SK-N-SH (cell line): ENCODE measurements around the gene IGF1R. TPM values are rescaled to one million over a fixed set of nuclear protein-coding genes. Genes with fewer than 3 reads are reported as not detected.

Experiments used
- CTCF ChIA-PET: fragments of 300-600, 350-600 bp; formaldehyde crosslinking; extraction: SDS; loops from one replicate; lab custom pipeline; 2021; lab: Yijun Ruan, JAX
- POLR2A ChIA-PET: fragments of 350-600 bp; sonication (Branson Sonifier 250); formaldehyde crosslinking; extraction: SDS; loops from one replicate; lab custom pipeline; 2020; ENCODE audit warnings: antibody characterized with exemption, inconsistent platforms; lab: Yijun Ruan, JAX
- DNase-seq: peaks from one replicate; pipeline ENCODE4 v3.0.0; 2012
- H2AFZ ChIP-seq: fragments of 200-600 bp; sonication (generic); 2 replicates; pipeline ENCODE4 v1.8.1; 2016; ENCODE audit warnings: antibody characterized with exemption, mild to moderate bottlenecking, low read depth
- H3F3A ChIP-seq: fragments of 200-600 bp; sonication (generic); replicated peaks from 2 replicates; pipeline ENCODE3; 2016; ENCODE audit warnings: antibody characterized with exemption, mild to moderate bottlenecking; ENCODE audit not compliant: insufficient read depth
- H3K27ac ChIP-seq, 2 experiments: fragments of 200-500 bp in 1 of 2; fragments of 200-600 bp in 1 of 2; sonication (Bioruptor generic) in 1 of 2; sonication (generic), shearing (Covaris generic) in 1 of 2; 2 replicates each; pipeline versions ENCODE4 v1.5.1 to v1.6.1; 2014 to 2016; ENCODE audit warnings: low read depth in 2 of 2, inconsistent platforms in 1 of 2, low read length in 1 of 2, mild to moderate bottlenecking in 1 of 2, mixed read lengths in 1 of 2
- H3K27me3 ChIP-seq: fragments of 200-600 bp; sonication (generic), shearing (Covaris generic); 2 replicates; pipeline ENCODE4 v1.6.1; 2016; ENCODE audit warnings: mixed run types; ENCODE audit not compliant: insufficient read depth
- H3K36me3 ChIP-seq, 2 experiments: fragments of 200-500 bp in 1 of 2; fragments of 200-600 bp in 1 of 2; sonication (Bioruptor generic) in 1 of 2; sonication (generic) in 1 of 2; replicated peaks in 1 of 2; 2 replicates each; pipeline versions ENCODE3 to v1.5.1; 2014 to 2016; ENCODE audit warnings: low read length in 1 of 2, mild to moderate bottlenecking in 1 of 2; ENCODE audit not compliant: insufficient read depth in 2 of 2, control insufficient read depth in 1 of 2
- H3K4me1 ChIP-seq, 2 experiments: fragments of 200-500 bp in 1 of 2; fragments of 200-600 bp in 1 of 2; sonication (Bioruptor generic) in 1 of 2; sonication (generic), shearing (Covaris generic) in 1 of 2; 2 replicates each; pipeline versions ENCODE4 v1.5.1 to v1.6.1; 2014 to 2016; ENCODE audit warnings: low read depth in 1 of 2, low read length in 1 of 2, mixed run types in 1 of 2; ENCODE audit not compliant: insufficient read depth in 2 of 2, control insufficient read depth in 1 of 2
- H3K4me2 ChIP-seq: fragments of 200-600 bp; sonication (generic), shearing (Covaris generic); 2 replicates; pipeline ENCODE4 v1.6.1; 2017; ENCODE audit warnings: mixed run types
- H3K4me3 ChIP-seq, 2 experiments: fragments of 200-500 bp in 1 of 2; fragments of 200-600 bp in 1 of 2; sonication (Bioruptor generic) in 1 of 2; sonication (generic), shearing (Covaris generic) in 1 of 2; 2 replicates each; pipeline versions ENCODE4 v1.5.1 to v1.8.1; 2014 to 2016; ENCODE audit warnings: low read depth in 2 of 2, inconsistent platforms in 1 of 2, low read length in 1 of 2, mild to moderate bottlenecking in 1 of 2, mixed read lengths in 1 of 2, moderate library complexity in 1 of 2
- H3K79me2 ChIP-seq: fragments of 200-600 bp; sonication (generic); 2 replicates; pipeline ENCODE4 v1.8.1; 2017; ENCODE audit warnings: mild to moderate bottlenecking; ENCODE audit not compliant: insufficient read depth
- H3K9ac ChIP-seq: fragments of 200-600 bp; sonication (generic); 2 replicates; pipeline ENCODE4 v1.6.1; 2017; ENCODE audit warnings: mixed run types
- H3K9me2 ChIP-seq: fragments of 200-600 bp; sonication (generic); 2 replicates; pipeline ENCODE4 v1.6.1; 2017; ENCODE audit warnings: mixed run types
- H3K9me3 ChIP-seq: fragments of 200-600 bp; sonication (generic); 2 replicates; pipeline ENCODE4 v1.6.1; 2017; ENCODE audit warnings: mixed run types, mild to moderate bottlenecking, moderate library complexity
- H4K20me1 ChIP-seq: fragments of 200-600 bp; sonication (generic); 2 replicates; pipeline ENCODE4 v1.6.1; 2017; ENCODE audit warnings: mild to moderate bottlenecking, mixed run types; ENCODE audit not compliant: insufficient read depth
- CHD2 ChIP-seq: fragments of 150-350 bp; IDR thresholded peaks from 2 replicates; pipeline ENCODE4 v1.6.1; 2018; ENCODE audit warnings: low read length; ENCODE audit not compliant: partially characterized antibody
- ELF1 ChIP-seq: IDR thresholded peaks from 2 replicates; pipeline ENCODE4 v1.4.0; 2012
- EP300 ChIP-seq, 2 experiments: IDR thresholded peaks; 2 replicates each; pipeline versions ENCODE4 v1.4.0 to v1.6.1; 2012; ENCODE audit warnings: borderline replicate concordance in 1 of 2, low read depth in 1 of 2, low read length in 1 of 2
- EZH2phosphoT487 ChIP-seq: fragments of 200-600 bp; sonication (generic); IDR thresholded peaks from 2 replicates; pipeline ENCODE4 v1.6.1; 2017; ENCODE audit warnings: low read depth, mixed run types, mild to moderate bottlenecking, antibody characterized with exemption, moderate library complexity, borderline replicate concordance
- GABPA ChIP-seq: IDR thresholded peaks from 2 replicates; pipeline ENCODE4 v1.4.0; 2012; ENCODE audit warnings: low read depth, mild to moderate bottlenecking
- GATA2 ChIP-seq: sonication (generic); formaldehyde crosslinking; IDR thresholded peaks from 2 replicates; pipeline ENCODE4 v1.5.0; 2020; ENCODE audit warnings: mild to moderate bottlenecking, missing genetic modification reagents
- JUND ChIP-seq: IDR thresholded peaks from 2 replicates; pipeline ENCODE4 v1.4.0; 2012
- MEF2A ChIP-seq: IDR thresholded peaks from 2 replicates; pipeline ENCODE4 v1.4.0; 2012; ENCODE audit warnings: low read depth, borderline replicate concordance
- MXI1 ChIP-seq: IDR thresholded peaks from 2 replicates; pipeline ENCODE4 v1.6.1; 2012; ENCODE audit warnings: mild to moderate bottlenecking, low read depth, low read length, improper control_type of control experiment
- POLR2AphosphoS5 ChIP-seq: IDR thresholded peaks from 2 replicates; pipeline ENCODE4 v1.6.1; 2012; ENCODE audit warnings: low read depth, low read length
- RCOR1 ChIP-seq: fragments of 150-350 bp; IDR thresholded peaks from 2 replicates; pipeline ENCODE4 v1.6.1; 2017; ENCODE audit warnings: antibody characterized with exemption, low read length
- REST ChIP-seq: IDR thresholded peaks from 2 replicates; pipeline ENCODE4 v1.6.1; 2012; ENCODE audit warnings: mild to moderate bottlenecking, low read depth, low read length, moderate library complexity
- RFX5 ChIP-seq: IDR thresholded peaks from 2 replicates; pipeline ENCODE4 v1.6.1; 2012; ENCODE audit warnings: mild to moderate bottlenecking, improper control_type of control experiment, low read length
- SMC3 ChIP-seq: IDR thresholded peaks from 2 replicates; pipeline ENCODE4 v1.6.1; 2012; ENCODE audit warnings: low read depth, low read length, improper control_type of control experiment
- TCF12 ChIP-seq: IDR thresholded peaks from 2 replicates; pipeline ENCODE4 v1.4.0; 2012
- TEAD4 ChIP-seq: IDR thresholded peaks from 2 replicates; pipeline ENCODE4 v1.4.0; 2012; ENCODE audit warnings: mild to moderate bottlenecking, borderline replicate concordance; ENCODE audit not compliant: insufficient read depth
- WGBS: methylation state at CpG from one replicate; pipeline ENCODE4 v1.1.6; 2017; ENCODE audit warnings: low lambda C conversion rate; 5-methylcytosine and 5-hydroxymethylcytosine counted together
- polyA plus RNA-seq, 3 experiments: library from polyadenylated mRNA; depleted of rRNA; stranded (reverse); fragments of >200 nt; gene quantifications; 2 replicates each; pipeline ENCODE4 v1.2.3, GENCODE V29; 2012
- TF ChIP-seq, protein P1 (sequence below): IDR thresholded peaks from 2 replicates; pipeline ENCODE4; 2012

Gene IGF1R
- polyA plus RNA-seq, 1 of the 3 experiments (the other 2 are of a cell fraction) = 9.5 TPM

GRCh38 chr15:98735304-98735703 is 87.0 kb downstream of the IGF1R start:
- H3K9me2 ChIP-seq = no peaks in the 10 kb centered on the region
- peak overlapping the region; percentile 37 to 88 for H3K27ac ChIP-seq
- peaks cover 8% of the 10 kb centered on the region; the same call in 1 of the 2 replicates for H4K20me1 ChIP-seq
- ChIA-PET POLR2A (no interaction called here), CTCF (interaction anchor here (1.1 to 1.2 kb wide), 2 partner anchors 25 to 342 kb away, joined by 3 read pairs; no protein-coding TSS in a partner anchor)
- no peak overlapping the region for H3K9ac ChIP-seq
- H3K79me2 ChIP-seq = peaks cover 92% of the 10 kb centered on the region
- peaks cover 26 to 58% of the 10 kb centered on the region in 2 experiments for H3K4me1 ChIP-seq
- no peak for DNase-seq
- H2AFZ ChIP-seq = no peak overlapping the region
- no peaks in the 10 kb centered on the region for H3K9me3 ChIP-seq
- no peaks in the 10 kb centered on the region for H3K27me3 ChIP-seq
- no peak overlapping the region for H3K4me3 ChIP-seq
- H3F3A ChIP-seq = no peaks in the 10 kb centered on the region
- TF ChIP-seq ELF1 (no peak), EZH2phosphoT487 (no peak), SMC3 (no peak), GABPA (no peak), MEF2A (no peak), POLR2AphosphoS5 (no peak), RFX5 (no peak), JUND (no peak)
- peak overlapping the region; percentile 54 for H3K4me2 ChIP-seq
- H3K36me3 ChIP-seq = no peaks in the 10 kb centered on the region
- 71% methylated on average over 4 of the region's 4 CpGs for WGBS

- no peak overlapping the region; the same call in 1 of the 2 replicates for H3K9ac ChIP-seq
- no peaks in the 10 kb centered on the region for H3K9me2 ChIP-seq
- ChIA-PET POLR2A (no interaction called here), CTCF (interaction anchor here (0.6 to 1.4 kb wide), 8 partner anchors 12 to 341 kb away, joined by 3 to 6 read pairs (median 3); no protein-coding TSS in a partner anchor)
- no peak overlapping the region for H2AFZ ChIP-seq
- H3F3A ChIP-seq = no peaks in the 10 kb centered on the region
- peaks cover 23 to 55% of the 10 kb centered on the region in 2 experiments for H3K4me1 ChIP-seq
- peaks cover 11% of the 10 kb centered on the region; the same call in 1 of the 2 replicates for H4K20me1 ChIP-seq
- peak; percentile 68 for DNase-seq
- H3K4me2 ChIP-seq = peak overlapping the region; percentile 54
- no peaks in the 10 kb centered on the region for H3K9me3 ChIP-seq
- peaks cover 92% of the 10 kb centered on the region for H3K79me2 ChIP-seq
- no peaks in the 10 kb centered on the region for H3K27me3 ChIP-seq
- peak overlapping the region; percentile 37 to 88 for H3K27ac ChIP-seq
- 50% methylated on average over 4 of the region's 4 CpGs for WGBS
- TF ChIP-seq CHD2 = peak; percentile 74
- no peak for TF ChIP-seq JUND
- peak; percentile 32 to 98; a peak in 3 of 4 replicates for TF ChIP-seq EP300 (IDR thresholded peaks at IDR 0.05; ENCODE audit: borderline replicate concordance in 1 of 2, low read depth in 1 of 2, low read length in 1 of 2)
- TF ChIP-seq REST = no peak
- peak; percentile 67; the same call in 1 of the 2 replicates for TF ChIP-seq POLR2AphosphoS5
- TF ChIP-seq TCF12 = peak; percentile 72
- 0 out of 2 replicates have a peak, but pooled peaks have one; percentile 59 for TF ChIP-seq TEAD4
- peak; percentile 87 for TF ChIP-seq GATA2
- peak; percentile 32; the same call in 1 of the 2 replicates for TF ChIP-seq MXI1
- TF ChIP-seq GABPA = no peak
- peak; percentile 93 for TF ChIP-seq RCOR1
- TF ChIP-seq, protein P1, sequence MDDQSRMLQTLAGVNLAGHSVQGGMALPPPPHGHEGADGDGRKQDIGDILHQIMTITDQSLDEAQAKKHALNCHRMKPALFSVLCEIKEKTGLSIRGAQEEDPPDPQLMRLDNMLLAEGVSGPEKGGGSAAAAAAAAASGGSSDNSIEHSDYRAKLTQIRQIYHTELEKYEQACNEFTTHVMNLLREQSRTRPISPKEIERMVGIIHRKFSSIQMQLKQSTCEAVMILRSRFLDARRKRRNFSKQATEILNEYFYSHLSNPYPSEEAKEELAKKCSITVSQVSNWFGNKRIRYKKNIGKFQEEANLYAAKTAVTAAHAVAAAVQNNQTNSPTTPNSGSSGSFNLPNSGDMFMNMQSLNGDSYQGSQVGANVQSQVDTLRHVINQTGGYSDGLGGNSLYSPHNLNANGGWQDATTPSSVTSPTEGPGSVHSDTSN = peak; percentile 49
- TF ChIP-seq, all 33 proteins: peak for 9
- no peak overlapping the region for H3K4me3 ChIP-seq
- H3K36me3 ChIP-seq = no peaks in the 10 kb centered on the region
Observed at GRCh38 chr15:98735895-98736617, 87.7 kb downstream of the IGF1R start.
